GM12873 (cell line): ENCODE measurements around the gene PRKCG.

Experiments
- CTCF ChIP-seq: IDR thresholded peaks from 2 replicates; pipeline ENCODE4 v1.5.1; 2012; ENCODE audit warnings: low read depth, mild to moderate bottlenecking, moderate library complexity, low read length, control low read depth; ENCODE audit not compliant: insufficient read depth; ENCODE audit errors: missing control alignments

PRKCG gene

GRCh38 chr19:53865918-53866864, 15.8 kb upstream of the PRKCG start:
- no peak for TF ChIP-seq CTCF

GRCh38 chr19:53866865-53867224, 15.2 kb upstream of the PRKCG start:
- no peak for TF ChIP-seq CTCF

GRCh38 chr19:53867225-53868090, 14.5 kb upstream of the PRKCG start, which contains the start of gene MYADM:
TSS of gene MYADM (plus strand) at chr19:53867883. CDS start at chr19:53873530, 5,647 bp downstream.
- no peak for TF ChIP-seq CTCF

GRCh38 chr19:53868091-53868891, 13.7 kb upstream of the PRKCG start:
- no peak for TF ChIP-seq CTCF

- TF ChIP-seq CTCF = peak; percentile 22
Observed at GRCh38 chr19:53868892-53869804, 12.8 kb upstream of the PRKCG start.

GRCh38 chr19:53870485-53870844, 11.5 kb upstream of the PRKCG start:
- no peak for TF ChIP-seq CTCF
